A549 (cell line): ENCODE data around the gene SOX18. TPM values are rescaled to one million over a fixed set of nuclear protein-coding genes. Genes with fewer than 3 reads are reported as not detected.

Source experiments
- ATAC-seq, 2 experiments: fragments of 200-7000 bp in 1 of 2; fragments of >200 bp in 1 of 2; cut with Nextera tagmentation in 1 of 2; cut with Tn5 transposase in 1 of 2; 3 replicates each; pipeline versions ENCODE4 v1.8.0 to v1.9.1; 2018 to 2020; ENCODE audit warnings: mild to moderate bottlenecking in 1 of 2, moderate library complexity in 1 of 2
- CTCF ChIA-PET: fragments of 300-600 bp; sonication (Branson Sonifier 250); formaldehyde crosslinking; extraction: SDS; loops from one replicate; lab custom pipeline; 2021; ENCODE audit warnings: antibody characterized with exemption, inconsistent platforms; lab: Yijun Ruan, JAX
- POLR2A ChIA-PET: fragments of 350-600 bp; formaldehyde crosslinking; extraction: SDS; loops from one replicate; lab custom pipeline; 2021; ENCODE audit warnings: antibody characterized with exemption, inconsistent platforms; lab: Yijun Ruan, JAX
- DNase-seq, 2 experiments: peaks; one replicate each; pipeline versions ENCODE4 v3.0.0 to v3.0.0-alpha.2; 2011 to 2016; ENCODE audit warnings: low read depth in 1 of 2, low spot score in 1 of 2
- FAIRE-seq: peaks from 2 replicates; lab custom pipeline; 2011; peaks lifted over from hg19 to GRCh38; lab: Jason Lieb, UNC
- H3K27ac ChIP-seq, 2 experiments: fragments of >200 bp; sonication (Bioruptor Twin); formaldehyde crosslinking; 3 replicates each; pipeline ENCODE4 v1.5.1; 2016 to 2017
- H3K4me1 ChIP-seq: fragments of >200 bp; sonication (Bioruptor Twin); formaldehyde crosslinking; 3 replicates; pipeline ENCODE4 v1.6.1; 2016
- H3K4me2 ChIP-seq: fragments of >200 bp; sonication (Bioruptor Twin); formaldehyde crosslinking; 3 replicates; pipeline ENCODE4 v1.6.1; 2016
- H3K4me3 ChIP-seq: fragments of >200 bp; sonication (Bioruptor Twin); formaldehyde crosslinking; 3 replicates; pipeline ENCODE4 v1.5.1; 2016
- H3K9me3 ChIP-seq: fragments of >200 bp; sonication (Bioruptor Twin); formaldehyde crosslinking; 3 replicates; pipeline ENCODE4 v1.6.1; 2016
- BHLHE40 ChIP-seq: IDR thresholded peaks from 2 replicates; pipeline ENCODE4 v1.6.1; 2012; ENCODE audit warnings: low read depth, low read length, inconsistent platforms
- CBX2 ChIP-seq: fragments of 200-600 bp; sonication (generic); IDR thresholded peaks from 2 replicates; pipeline ENCODE4 v1.6.1; 2016; ENCODE audit warnings: low read depth, mild to moderate bottlenecking, borderline replicate concordance
- CBX8 ChIP-seq: fragments of 200-600 bp; sonication (generic); IDR thresholded peaks from 2 replicates; pipeline ENCODE4 v1.6.1; 2016
- CEBPB ChIP-seq, 2 experiments: fragments of >200 bp in 1 of 2; sonication (Bioruptor Twin) in 1 of 2; formaldehyde crosslinking in 1 of 2; IDR thresholded peaks; 2 replicates each; pipeline ENCODE4 v1.6.1; 2012 to 2016
- FOSB ChIP-seq: fragments of 250-450 bp; sonication (Bioruptor Pico); IDR thresholded peaks from 2 replicates; pipeline ENCODE4 v1.5.0; 2020; ENCODE audit warnings: mild to moderate bottlenecking, moderate library complexity
- GATA3 ChIP-seq: IDR thresholded peaks from 2 replicates; pipeline ENCODE4 v1.6.1; 2012; ENCODE audit warnings: borderline replicate concordance
- HDAC2 ChIP-seq: fragments of 200-600 bp; sonication (generic); IDR thresholded peaks from 2 replicates; pipeline ENCODE4 v1.6.1; 2016
- HEYL ChIP-seq: fragments of 250-450 bp; sonication (Bioruptor Pico); IDR thresholded peaks from 2 replicates; pipeline ENCODE4 v1.8.0; 2021; ENCODE audit warnings: mild to moderate bottlenecking, moderate library complexity
- HOXB5 ChIP-seq: fragments of 250-450 bp; sonication (Bioruptor Pico); IDR thresholded peaks from 2 replicates; pipeline ENCODE4 v1.5.0; 2020; ENCODE audit warnings: mild to moderate bottlenecking, moderate library complexity
- KDM1A ChIP-seq: fragments of 200-600 bp; sonication (generic); IDR thresholded peaks from 2 replicates; pipeline ENCODE4 v1.6.1; 2016; ENCODE audit warnings: low read depth, mild to moderate bottlenecking
- MAZ ChIP-seq: fragments of 150-350 bp; IDR thresholded peaks from 2 replicates; pipeline ENCODE4 v1.6.1; 2014; ENCODE audit warnings: antibody characterized with exemption, low read depth, low read length, borderline replicate concordance
- NPAS2 ChIP-seq: fragments of 250-450 bp; sonication (Bioruptor Pico); IDR thresholded peaks from 2 replicates; pipeline ENCODE4 v1.8.0; 2022; ENCODE audit warnings: mild to moderate bottlenecking, moderate library complexity, borderline replicate concordance
- RAD21 ChIP-seq, 2 experiments: fragments of >200 bp in 1 of 2; sonication (Bioruptor Twin) in 1 of 2; formaldehyde crosslinking in 1 of 2; IDR thresholded peaks in 1 of 2; conservative IDR thresholded peaks in 1 of 2; 2 replicates in 1 of 2; 3 replicates in 1 of 2; pipeline ENCODE4 v1.6.1; 2012 to 2018; ENCODE audit warnings: inconsistent platforms in 1 of 2
- RARB ChIP-seq: fragments of 250-450 bp; sonication (Bioruptor Pico); IDR thresholded peaks from 2 replicates; pipeline ENCODE4 v1.8.0; 2021; ENCODE audit warnings: mild to moderate bottlenecking, moderate library complexity
- RFX5 ChIP-seq: fragments of 450-650 bp; IDR thresholded peaks from 2 replicates; pipeline ENCODE4 v1.7.1; 2014; ENCODE audit warnings: antibody characterized with exemption, mild to moderate bottlenecking, moderate library complexity
- RNF2 ChIP-seq: fragments of 200-600 bp; sonication (generic); IDR thresholded peaks from 2 replicates; pipeline ENCODE4 v1.6.1; 2016; ENCODE audit warnings: low read depth, mild to moderate bottlenecking, antibody characterized with exemption, moderate library complexity, borderline replicate concordance
- SMC3 ChIP-seq: fragments of >200 bp; sonication (Bioruptor Twin); formaldehyde crosslinking; IDR thresholded peaks from 3 replicates; pipeline ENCODE4 v1.6.1; 2018; ENCODE audit warnings: inconsistent platforms
- TFCP2L1 ChIP-seq: fragments of 250-450 bp; sonication (Bioruptor Pico); IDR thresholded peaks from 2 replicates; pipeline ENCODE4 v1.5.0; 2021; ENCODE audit warnings: mild to moderate bottlenecking
- TP53 ChIP-seq: fragments of 250-450 bp; sonication (Bioruptor Pico); IDR thresholded peaks from 2 replicates; pipeline ENCODE4 v1.5.0; 2021; ENCODE audit warnings: mild to moderate bottlenecking, moderate library complexity
- ZC3H11A ChIP-seq: fragments of 450-650 bp; IDR thresholded peaks from 2 replicates; pipeline ENCODE4 v1.6.1; 2014; ENCODE audit warnings: antibody characterized with exemption, mild to moderate bottlenecking
- ZSCAN20 ChIP-seq: fragments of 250-450 bp; sonication (Bioruptor Pico); IDR thresholded peaks from 2 replicates; pipeline ENCODE4 v1.8.0; 2022; ENCODE audit warnings: mild to moderate bottlenecking, moderate library complexity
- WGBS: methylation state at CpG from one replicate; pipeline ENCODE4 v1.1.6; 2017; ENCODE audit errors: missing lambda C conversion rate; 5-methylcytosine and 5-hydroxymethylcytosine counted together
- polyA plus RNA-seq, 4 experiments: library from polyadenylated mRNA; depleted of rRNA in 3 of 4; stranded (reverse); fragments of >200 nt; fragmentation: RNase III in 1 of 4; extraction: RNeasy Plus Mini Kit Qiagen cat#74134 plus additional on column Dnase treatment in 1 of 4; gene quantifications; 2 replicates in 3 of 4; 3 replicates in 1 of 4; pipeline ENCODE4 v1.2.3, GENCODE V29; 2011 to 2017
- TF ChIP-seq, protein P1 (sequence below): fragments of 150-350 bp; IDR thresholded peaks from 2 replicates; pipeline ENCODE4 v1.6.1; 2014; ENCODE audit warnings: low read depth, mild to moderate bottlenecking, low read length
- TF ChIP-seq, protein P2 (sequence below): IDR thresholded peaks from 2 replicates; pipeline ENCODE4 v1.6.1; 2012
- TF ChIP-seq, protein P3 (sequence below): fragments of >200 bp; sonication (Bioruptor Twin); formaldehyde crosslinking; IDR thresholded peaks from 2 replicates; pipeline ENCODE4 v1.6.1; 2016
- TF ChIP-seq, protein P4 (sequence below): fragments of 250-450 bp; sonication (Bioruptor Pico); IDR thresholded peaks from 2 replicates; pipeline ENCODE4 v1.5.0; 2020; ENCODE audit warnings: low read depth, mild to moderate bottlenecking, moderate library complexity

The SOX18 gene
- polyA plus RNA-seq, 2 of the 4 experiments (the other 2 are of a cell fraction): 0.19 to 1.4 TPM

DNA sequence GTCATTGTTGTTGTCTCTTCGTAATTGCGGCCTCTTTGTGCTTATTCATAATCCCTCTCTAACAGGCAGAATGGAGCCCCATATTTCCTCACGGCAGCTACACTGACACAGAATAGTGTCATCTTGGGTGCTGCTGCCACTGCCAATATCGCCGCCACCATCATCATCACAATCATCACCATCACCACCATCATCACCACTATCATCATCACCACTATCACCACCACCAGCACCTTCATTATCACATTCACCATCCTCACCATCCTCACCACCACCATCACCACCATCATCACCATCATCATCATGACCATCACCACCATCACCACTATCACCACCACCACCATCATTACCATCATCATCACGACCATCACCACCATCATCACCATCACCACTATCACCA lies 47.1 kb upstream of the SOX18 start:
- no peak overlapping the region for H3K4me2 ChIP-seq
- TF ChIP-seq, protein P1, sequence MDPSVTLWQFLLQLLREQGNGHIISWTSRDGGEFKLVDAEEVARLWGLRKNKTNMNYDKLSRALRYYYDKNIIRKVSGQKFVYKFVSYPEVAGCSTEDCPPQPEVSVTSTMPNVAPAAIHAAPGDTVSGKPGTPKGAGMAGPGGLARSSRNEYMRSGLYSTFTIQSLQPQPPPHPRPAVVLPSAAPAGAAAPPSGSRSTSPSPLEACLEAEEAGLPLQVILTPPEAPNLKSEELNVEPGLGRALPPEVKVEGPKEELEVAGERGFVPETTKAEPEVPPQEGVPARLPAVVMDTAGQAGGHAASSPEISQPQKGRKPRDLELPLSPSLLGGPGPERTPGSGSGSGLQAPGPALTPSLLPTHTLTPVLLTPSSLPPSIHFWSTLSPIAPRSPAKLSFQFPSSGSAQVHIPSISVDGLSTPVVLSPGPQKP: no peak
- TF ChIP-seq CBX8 (no peak), ZC3H11A (no peak), ZSCAN20 (no peak), HEYL (CRISPR knock-in tag) (no peak), TFCP2L1 (CRISPR knock-in tag) (no peak), RARB (no peak)
- TF ChIP-seq, all 56 proteins: peak for 0
- whole genome bisulfite sequencing: 85% methylated on average over 6 of the region's 6 CpGs
- ChIA-PET CTCF (interaction anchor here (1.0 to 1.6 kb wide), 2 partner anchors 12 to 20 kb away, joined by 4 to 5 read pairs; partner anchors contain the start of gene LKAAEAR1), POLR2A (no interaction called here)
- no peak for ATAC-seq
- DNase-seq: no peak
- Histone ChIP-seq H3K4me3 (no peak overlapping the region), H3K4me1 (no peaks in the 10 kb centered on the region), H3K9me3 (no peaks in the 10 kb centered on the region), H3K27ac (no peak overlapping the region)
- no peak for FAIRE-seq

DNA sequence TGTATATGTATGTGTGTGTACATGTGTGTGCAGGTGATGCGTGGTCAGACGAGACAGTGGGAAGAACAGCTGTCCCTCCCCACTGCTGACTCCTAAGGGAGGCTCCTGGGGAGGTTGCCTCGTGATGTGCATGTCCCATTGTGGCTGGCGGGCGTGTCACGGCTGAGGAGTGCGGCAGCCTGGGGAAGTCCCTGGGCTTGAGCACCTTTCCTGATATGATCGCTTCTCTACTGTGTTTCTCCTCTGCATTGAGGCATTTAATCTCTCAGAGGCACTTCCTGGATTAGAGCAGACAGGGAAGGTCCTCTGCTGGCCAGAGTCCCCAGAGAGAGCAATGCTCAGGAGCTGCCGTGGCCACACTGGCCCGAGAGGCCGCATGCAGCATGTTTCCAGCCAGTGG lies 46.5 kb upstream of the SOX18 start:
- TF ChIP-seq RNF2 (no peak), HDAC2 (no peak), KDM1A (no peak), CBX2 (no peak), RAD21 (conservative IDR thresholded peaks at IDR 0.05 in 1 of 2, IDR thresholded peaks at IDR 0.05 in 1 of 2) (no peak), GATA3 (no peak), NPAS2 (CRISPR knock-in tag) (no peak), CEBPB (IDR thresholded peaks at IDR 0.05) (no peak), HOXB5 (no peak), FOSB (CRISPR knock-in tag) (no peak), SMC3 (no peak), TP53 (CRISPR knock-in tag) (no peak), BHLHE40 (no peak), ZSCAN20 (no peak), MAZ (no peak), RFX5 (no peak)
- TF ChIP-seq, protein P1: no peak
- TF ChIP-seq, protein P2, sequence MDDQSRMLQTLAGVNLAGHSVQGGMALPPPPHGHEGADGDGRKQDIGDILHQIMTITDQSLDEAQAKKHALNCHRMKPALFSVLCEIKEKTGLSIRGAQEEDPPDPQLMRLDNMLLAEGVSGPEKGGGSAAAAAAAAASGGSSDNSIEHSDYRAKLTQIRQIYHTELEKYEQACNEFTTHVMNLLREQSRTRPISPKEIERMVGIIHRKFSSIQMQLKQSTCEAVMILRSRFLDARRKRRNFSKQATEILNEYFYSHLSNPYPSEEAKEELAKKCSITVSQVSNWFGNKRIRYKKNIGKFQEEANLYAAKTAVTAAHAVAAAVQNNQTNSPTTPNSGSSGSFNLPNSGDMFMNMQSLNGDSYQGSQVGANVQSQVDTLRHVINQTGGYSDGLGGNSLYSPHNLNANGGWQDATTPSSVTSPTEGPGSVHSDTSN: no peak
- TF ChIP-seq, protein P3, sequence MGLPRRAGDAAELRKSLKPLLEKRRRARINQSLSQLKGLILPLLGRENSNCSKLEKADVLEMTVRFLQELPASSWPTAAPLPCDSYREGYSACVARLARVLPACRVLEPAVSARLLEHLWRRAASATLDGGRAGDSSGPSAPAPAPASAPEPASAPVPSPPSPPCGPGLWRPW: no peak
- TF ChIP-seq, protein P4, sequence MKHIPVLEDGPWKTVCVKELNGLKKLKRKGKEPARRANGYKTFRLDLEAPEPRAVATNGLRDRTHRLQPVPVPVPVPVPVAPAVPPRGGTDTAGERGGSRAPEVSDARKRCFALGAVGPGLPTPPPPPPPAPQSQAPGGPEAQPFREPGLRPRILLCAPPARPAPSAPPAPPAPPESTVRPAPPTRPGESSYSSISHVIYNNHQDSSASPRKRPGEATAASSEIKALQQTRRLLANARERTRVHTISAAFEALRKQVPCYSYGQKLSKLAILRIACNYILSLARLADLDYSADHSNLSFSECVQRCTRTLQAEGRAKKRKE: no peak
- FAIRE-seq (no peak), DNase-seq (no peak), ATAC-seq (no peak)
- H3K4me2 ChIP-seq: no peak overlapping the region
- no peak overlapping the region for H3K4me3 ChIP-seq
- CTCF ChIA-PET: interaction anchor here (0.9 to 1.6 kb wide), 3 partner anchors 12 to 21 kb away, joined by 4 to 5 read pairs (median 4); partner anchors contain the start of gene LKAAEAR1
- 75% methylated on average over 11 of the region's 11 CpGs for WGBS
- POLR2A ChIA-PET: no interaction called here
- no peaks in the 10 kb centered on the region for H3K4me1 ChIP-seq
- no peaks in the 10 kb centered on the region for H3K9me3 ChIP-seq
- no peak overlapping the region for H3K27ac ChIP-seq
